GM12864 (cell line): ENCODE measurements around the gene MAT2A.

Experiments used
- DNase-seq: peaks from one replicate; pipeline ENCODE4 v3.0.0-alpha.2; 2011; ENCODE audit warnings: low read depth
- H3K4me3 ChIP-seq: 2 replicates; pipeline ENCODE4 v1.5.1; 2011; ENCODE audit warnings: mild to moderate bottlenecking, low read depth, low read length, control low read depth
- CTCF ChIP-seq: IDR thresholded peaks from 2 replicates; pipeline ENCODE4 v1.5.1; 2011; ENCODE audit warnings: low read depth, mild to moderate bottlenecking, moderate library complexity, low read length, control low read depth, inconsistent platforms; ENCODE audit errors: missing control alignments

Gene MAT2A

GRCh38 chr2:85548608-85548900, 9.6 kb downstream of the MAT2A start:
- no peak overlapping the region for H3K4me3 ChIP-seq
- no peak for TF ChIP-seq CTCF
- DNase-seq, result no peak

GRCh38 chr2:85549095-85549494, 10.1 kb downstream of the MAT2A start:
- TF ChIP-seq CTCF, result no peak
- no peak overlapping the region for H3K4me3 ChIP-seq
- DNase-seq, result no peak

- no peak for DNase-seq
- TF ChIP-seq CTCF, result no peak
- no peak overlapping the region for H3K4me3 ChIP-seq
These were observed 10.9 kb downstream of the MAT2A start for GRCh38 chr2:85549826-85550225.

GRCh38 chr2:85550486-85550885, 11.5 kb downstream of the MAT2A start:
- no peak for DNase-seq
- no peak overlapping the region for H3K4me3 ChIP-seq
- TF ChIP-seq CTCF, result no peak

- no peak for DNase-seq
- no peak overlapping the region for H3K4me3 ChIP-seq
- TF ChIP-seq CTCF, result peak; percentile 89
These were observed 13.0 kb downstream of the MAT2A start for GRCh38 chr2:85551698-85552678.

- no peak for DNase-seq
- H3K4me3 ChIP-seq, result no peak overlapping the region
- TF ChIP-seq CTCF, result no peak
These were observed 14.2 kb downstream of the MAT2A start for GRCh38 chr2:85553184-85553583.
